NCI-H226 (cell line): ENCODE results near the gene EVA1A.
"Not testable (repeated sequence)": the region's sequence is repeated elsewhere in the genome, so short reads cannot be mapped to it uniquely, and the experiment has no call there.

Source experiments
- DNase-seq: peaks from one replicate; pipeline ENCODE4 v3.0.0-alpha.2; 2015

The EVA1A gene

DNA sequence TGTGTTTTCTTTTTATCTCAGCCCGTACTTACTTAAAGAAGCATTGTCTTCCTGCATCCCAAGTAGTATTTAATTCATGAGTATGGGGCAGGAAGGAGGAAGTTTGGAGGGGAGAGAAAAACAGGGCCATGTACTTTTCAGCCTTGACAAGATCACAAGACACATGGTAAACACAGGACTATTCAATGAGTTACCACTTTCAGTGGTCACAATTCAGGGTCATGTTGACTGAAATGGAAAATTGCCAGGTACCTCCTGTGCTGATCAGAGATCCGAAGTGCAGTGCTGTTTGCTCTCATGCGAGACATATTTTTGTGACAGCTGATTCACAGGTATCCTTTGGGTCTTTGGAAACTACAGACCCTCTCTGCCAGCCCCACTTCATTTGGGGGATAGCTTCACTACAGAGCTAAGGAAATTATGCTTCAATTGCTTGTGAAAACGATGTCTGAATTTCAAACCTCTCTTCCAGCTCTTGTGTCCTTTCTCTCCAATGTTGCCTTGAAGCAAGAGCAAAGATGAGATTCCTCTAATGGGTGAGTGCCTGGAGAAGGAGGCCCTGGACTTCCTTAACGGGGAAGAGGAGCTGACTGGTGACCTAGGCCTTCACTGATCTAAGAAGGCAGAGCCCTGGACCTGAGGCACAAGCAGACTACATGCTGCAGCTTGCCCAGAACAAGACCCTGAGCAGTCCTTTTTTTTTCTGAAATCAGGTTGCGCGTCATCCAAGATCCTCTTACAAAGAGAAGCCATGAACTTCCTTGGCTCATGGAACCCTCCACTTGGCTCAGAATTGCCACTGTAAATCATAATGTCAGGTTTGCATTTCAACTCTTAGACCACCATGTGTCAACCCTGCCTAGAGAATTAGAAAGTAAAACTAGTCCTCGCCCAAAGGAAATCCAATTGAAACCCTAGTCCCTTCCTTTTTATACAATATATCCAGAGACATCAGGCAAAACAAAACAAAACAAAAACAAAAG, 44.1 kb downstream of the EVA1A start:
- no peak for DNase-seq

GRCh38 chr2:75515584-75516368, 45.0 kb downstream of the EVA1A start:
- no peak for DNase-seq

DNA sequence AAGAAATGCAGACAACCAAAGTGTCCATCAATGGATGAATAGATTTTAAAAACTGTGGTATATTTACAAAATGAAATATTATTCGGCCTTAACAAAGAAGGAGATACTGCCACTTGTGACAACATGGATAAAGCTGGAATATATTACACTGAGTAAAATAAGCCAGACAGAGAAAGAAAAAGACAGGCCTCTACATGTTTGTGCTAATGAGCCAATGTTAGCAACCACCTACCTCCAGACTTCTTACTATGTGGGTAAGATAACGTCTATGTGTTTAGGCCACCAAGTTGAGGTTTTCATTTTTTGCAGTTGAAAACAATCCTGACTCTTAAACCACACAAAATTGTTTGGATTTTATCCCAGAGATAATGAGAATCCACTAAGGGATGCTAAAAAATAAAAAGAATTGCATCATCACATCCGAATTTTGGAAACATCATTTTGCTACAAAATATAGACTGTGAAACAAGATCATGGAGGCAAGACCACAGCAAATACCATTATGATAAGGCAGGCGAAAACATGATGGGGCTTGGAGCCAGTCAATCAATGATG, 47.0 kb downstream of the EVA1A start:
- no peak for DNase-seq

DNA sequence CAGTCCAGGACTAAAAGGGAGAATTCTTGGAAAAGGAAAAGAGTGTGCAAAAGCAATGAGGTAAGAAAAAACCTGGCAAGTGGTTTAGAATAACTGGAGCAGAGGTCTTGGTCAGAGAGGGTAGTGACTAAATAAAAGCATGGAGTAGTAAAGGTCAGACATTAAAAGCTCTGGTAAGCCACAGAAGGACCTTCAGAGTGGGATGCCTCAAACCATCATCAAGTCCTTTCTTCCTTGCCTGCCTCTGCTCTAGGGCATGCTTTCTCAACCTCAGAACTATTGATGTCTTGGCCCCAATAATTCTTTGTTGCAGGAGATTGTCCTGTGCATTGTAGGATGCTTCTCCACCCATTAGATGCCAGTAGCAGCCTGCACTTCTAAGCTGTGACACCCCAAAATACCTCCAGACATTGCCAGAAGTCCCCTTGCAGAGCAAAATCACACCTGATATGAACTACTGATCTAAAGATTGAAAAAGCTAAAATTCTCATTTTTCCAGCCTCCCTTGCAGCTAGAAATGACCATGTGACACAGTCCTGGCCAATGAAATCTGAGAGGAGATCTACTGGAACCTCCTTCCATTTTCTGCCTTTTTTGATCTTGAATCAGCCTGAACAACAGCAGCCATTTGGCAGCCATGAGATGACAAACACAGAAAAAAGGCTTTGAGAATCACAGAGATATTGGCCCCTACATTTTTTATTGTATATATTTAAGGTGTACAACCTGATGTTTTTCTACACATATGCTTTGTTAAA, 48.1 kb downstream of the EVA1A start:
- no peak for DNase-seq

DNA sequence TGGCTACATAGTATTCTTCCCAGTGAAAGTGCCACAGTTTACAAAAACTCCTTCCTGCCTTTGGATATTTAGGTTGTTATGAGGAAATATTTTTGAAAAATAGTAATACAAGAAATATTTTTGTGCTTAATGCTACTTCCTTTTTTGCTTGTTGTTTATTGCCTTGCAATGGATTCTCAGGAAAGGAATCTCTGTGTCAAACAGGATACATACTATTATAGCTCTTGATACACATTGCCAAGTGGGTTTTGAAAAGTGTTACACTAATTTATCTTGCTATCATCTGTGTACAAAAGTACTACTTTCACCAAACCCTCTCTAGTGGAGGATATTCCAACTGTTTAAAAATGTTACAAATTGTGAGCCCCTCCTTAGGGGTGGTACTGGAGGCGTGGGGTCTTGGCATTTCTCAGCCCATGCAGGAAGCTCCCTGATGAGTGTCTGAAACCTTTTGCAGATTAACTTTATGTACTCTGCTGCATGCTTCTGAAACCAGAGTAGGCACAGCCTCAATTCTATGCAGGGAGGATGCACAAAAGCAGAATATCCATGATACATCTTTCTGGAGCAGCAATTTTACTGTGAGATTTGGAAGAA, 54.5 kb downstream of the EVA1A start:
- DNase-seq, result no peak

DNA sequence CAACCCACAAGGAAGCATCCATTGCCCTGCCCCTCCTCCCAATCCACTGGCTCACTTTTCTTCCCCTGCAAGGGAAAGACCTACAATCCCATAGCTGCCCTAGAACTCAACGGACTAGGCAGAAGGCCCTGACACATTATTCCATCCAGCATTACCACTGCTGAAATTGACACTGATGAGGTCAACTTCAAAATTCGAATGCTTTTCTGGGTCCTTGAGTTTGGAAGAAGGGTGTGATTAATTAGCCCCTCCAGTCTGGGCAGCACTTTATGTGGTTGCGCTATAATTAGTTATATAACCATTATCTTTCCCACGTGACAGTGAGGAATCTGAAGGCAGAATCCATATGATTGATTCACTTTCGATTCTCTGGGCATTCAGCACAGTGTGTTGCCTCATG, 55.7 kb downstream of the EVA1A start:
- no peak for DNase-seq

DNA sequence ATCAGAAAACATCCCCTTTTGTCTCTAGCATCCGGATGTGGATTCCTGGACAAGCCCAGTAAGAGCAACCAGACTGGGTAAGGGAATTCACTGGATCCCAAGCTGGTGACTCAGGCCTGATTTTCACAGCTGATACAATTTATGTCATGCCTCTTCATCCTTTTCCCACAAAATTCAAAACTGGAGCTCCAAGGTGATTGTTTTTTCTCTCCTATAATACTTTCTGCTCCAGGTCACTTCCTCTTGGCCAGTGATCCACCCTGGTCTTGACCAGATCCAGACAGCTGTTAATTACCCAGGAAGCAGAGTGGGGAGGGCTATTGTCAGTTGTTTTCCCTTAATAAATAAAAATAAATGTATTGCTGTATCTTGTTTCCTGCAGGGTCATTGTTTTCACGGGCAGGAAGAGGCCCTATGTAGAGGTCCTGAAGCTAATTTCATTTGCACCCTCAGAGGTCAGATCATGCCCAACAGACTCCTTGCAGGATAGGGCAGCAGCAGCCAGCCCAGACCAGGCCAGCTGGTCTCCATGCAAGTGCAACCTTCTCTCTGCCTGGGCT, 57.6 kb downstream of the EVA1A start:
- DNase-seq, result peak; percentile 87

DNA sequence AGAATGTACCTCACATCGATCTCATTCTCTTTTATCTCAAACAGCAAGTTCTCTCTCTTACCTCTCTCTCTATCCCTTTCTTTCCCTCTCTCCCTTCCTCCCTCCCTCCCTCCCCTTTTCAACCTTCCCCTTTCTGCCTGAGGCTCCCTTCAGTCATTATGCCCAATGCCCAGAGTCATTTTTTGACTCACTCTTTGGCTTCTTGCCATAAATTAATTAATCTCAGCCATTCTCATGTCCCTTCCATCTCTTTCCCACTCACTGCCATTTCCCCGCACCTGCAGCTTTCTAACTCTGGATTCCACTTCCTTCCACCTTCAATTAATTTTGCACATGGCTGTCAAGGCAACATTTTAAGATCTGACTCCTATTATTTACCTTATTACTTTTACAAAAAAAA, 60.1 kb downstream of the EVA1A start:
- DNase-seq, result no peak

- DNase-seq, result no peak
Measured at GRCh38 chr2:75499534-75499933, 61.2 kb downstream of the EVA1A start.

DNA sequence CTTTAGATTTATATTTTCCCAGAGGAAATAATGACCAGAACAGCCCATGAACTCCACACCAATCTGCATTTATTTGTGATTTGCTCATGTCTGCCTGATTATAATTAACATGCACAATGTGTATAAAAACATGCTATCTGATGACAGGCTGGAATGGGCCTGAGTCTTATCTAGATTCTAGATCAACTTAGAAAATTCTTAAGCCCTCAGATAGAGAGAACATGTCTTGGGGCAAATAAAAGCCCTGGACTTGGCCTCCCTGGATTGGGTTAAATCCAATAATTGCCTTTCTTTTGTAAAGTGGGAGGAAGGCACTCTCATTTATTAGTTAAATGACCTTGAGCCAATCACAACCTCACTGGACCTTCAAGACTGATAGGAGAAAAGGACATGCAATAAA, 61.8 kb downstream of the EVA1A start:
- no peak for DNase-seq

GRCh38 chr2:75497256-75497655, 63.5 kb downstream of the EVA1A start:
- no peak for DNase-seq

DNA sequence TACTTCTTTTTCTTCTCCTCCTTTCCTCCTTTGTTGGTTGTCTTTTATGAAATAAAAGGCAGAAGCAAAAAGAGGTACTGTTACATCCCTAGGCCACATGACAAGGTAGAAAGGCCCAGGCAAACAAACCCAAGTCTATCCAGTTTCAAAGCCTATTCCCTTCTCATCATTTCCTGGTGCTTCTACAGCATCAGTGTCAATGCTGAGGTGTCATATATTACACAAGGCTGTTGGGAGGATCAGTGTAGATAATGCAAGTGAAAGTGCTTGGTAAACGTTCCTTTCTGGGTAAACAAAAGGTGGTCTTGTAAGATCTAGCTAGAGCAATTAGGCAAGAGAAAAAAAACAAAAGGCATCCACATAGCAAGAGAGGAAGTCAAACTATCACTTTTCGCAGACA, 64.9 kb downstream of the EVA1A start:
- no peak for DNase-seq

DNA sequence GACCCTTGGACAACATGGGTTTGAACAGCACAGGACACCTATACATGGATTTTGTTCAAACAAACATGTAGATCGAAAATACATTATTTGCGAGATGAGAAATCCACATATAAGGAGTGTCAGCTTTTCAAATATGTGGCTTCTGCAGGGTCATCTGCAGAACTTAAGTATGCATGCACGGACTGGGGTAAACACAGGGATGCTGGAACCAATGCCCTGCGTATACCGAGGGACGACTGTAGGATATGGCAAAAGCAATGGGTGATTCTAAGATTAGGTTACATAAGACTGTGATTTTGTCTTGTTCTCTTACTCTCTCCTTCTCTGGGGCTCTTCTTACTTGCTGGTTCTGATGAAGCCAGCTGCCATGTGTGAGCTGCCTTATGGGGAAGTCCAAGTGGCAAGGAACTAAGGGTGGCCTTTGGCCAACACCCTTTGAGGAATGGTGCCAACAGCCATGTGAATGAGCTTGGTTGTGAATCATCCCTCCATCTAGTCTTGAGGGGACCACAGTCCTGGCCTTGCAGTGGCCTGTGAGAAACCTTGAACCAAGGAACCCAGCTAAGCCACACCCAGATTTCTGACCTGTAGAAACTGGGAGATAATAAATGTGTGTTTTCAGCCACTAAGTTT, 66.5 kb downstream of the EVA1A start:
- no peak for DNase-seq

- no peak for DNase-seq
Measured at GRCh38 chr2:75493230-75493629, 67.5 kb downstream of the EVA1A start.

GRCh38 chr2:75491129-75491753, 69.5 kb downstream of the EVA1A start:
- peak; percentile 28 for DNase-seq

GRCh38 chr2:75489721-75490120, 71.0 kb downstream of the EVA1A start:
- peak; percentile 28 for DNase-seq

DNA sequence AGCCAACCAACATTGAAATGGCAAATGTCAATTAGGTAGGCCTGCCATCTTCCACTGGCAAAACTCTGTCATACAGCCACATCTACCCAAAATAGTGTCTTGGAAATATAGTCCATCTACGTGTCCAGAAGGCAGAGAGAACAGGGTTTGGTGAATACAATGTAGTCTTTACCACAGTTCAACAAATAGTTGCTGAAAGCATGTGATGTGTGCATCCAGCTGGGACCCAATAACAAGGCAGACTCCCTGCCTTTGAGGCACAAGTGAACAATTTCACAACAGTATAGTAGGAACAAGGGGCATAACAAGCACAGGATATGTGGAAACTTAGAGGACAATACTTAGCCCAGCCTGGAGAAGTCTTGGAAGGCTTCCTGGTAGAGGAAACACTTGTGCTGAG, 72.6 kb downstream of the EVA1A start:
- DNase-seq, result no peak

DNA sequence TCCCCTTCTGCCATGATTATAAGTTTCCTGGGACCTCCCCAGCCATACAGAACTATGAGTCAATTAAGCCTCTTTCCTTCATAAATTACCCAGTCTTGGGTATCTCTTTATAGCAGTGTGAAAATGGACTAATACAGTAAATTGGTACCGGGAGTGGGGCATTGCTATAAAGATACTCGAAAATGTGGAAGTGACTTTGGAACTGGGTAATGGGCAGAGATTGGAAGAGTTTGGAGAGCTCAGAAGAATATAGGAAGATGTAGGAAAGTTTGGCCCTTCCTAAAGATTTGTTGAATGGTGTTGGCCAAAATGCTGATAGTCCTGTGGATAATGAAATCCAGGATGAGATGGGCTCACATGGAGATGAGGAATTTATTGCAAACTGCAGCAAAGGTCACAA, 74.0 kb downstream of the EVA1A start:
- not testable (repeated sequence) for DNase-seq

GRCh38 chr2:75484840-75485239, 75.9 kb downstream of the EVA1A start:
- DNase-seq, result no peak

DNA sequence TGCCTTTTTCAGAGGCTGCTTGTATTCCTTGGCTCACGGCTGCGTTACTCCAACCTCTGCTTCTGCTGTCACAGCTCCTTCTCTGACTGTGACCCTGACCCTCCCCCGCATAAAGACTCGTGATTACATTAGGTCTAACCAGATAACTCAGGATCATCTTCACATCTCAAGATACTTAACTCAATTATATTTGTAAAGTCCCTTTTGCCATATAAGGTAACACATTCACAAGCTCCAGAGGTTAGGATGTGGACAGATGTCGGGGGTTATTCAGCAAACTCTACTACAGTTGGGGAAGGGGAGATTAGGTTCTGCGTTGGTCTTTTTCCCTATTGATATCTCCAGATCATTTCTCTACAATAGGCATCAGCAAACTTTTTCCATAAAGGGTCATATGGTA, 76.9 kb downstream of the EVA1A start:
- DNase-seq, result no peak

- DNase-seq, result no peak
Measured at GRCh38 chr2:75482398-75482797, 78.3 kb downstream of the EVA1A start.
